SU-DHL-6 (cell line): ENCODE results near the gene CACNA1G.

Experiments used
- H2AFZ ChIP-seq: fragments of 200-600 bp; sonication (generic); 2 replicates; pipeline ENCODE4 v1.6.1; 2014; ENCODE audit warnings: low read depth, mild to moderate bottlenecking, moderate library complexity, mixed read lengths, antibody characterized with exemption, low read length; ENCODE audit not compliant: severe bottlenecking
- H3F3A ChIP-seq: fragments of 200-600 bp; shearing (Covaris generic); 2 replicates; pipeline ENCODE4 v1.6.0; 2016; ENCODE audit warnings: antibody characterized with exemption, mild to moderate bottlenecking; ENCODE audit not compliant: insufficient read depth
- H3K27ac ChIP-seq: fragments of 200-600 bp; sonication (generic); 2 replicates; pipeline ENCODE4 v1.5.1; 2016; ENCODE audit warnings: low read depth, mild to moderate bottlenecking, low read length, moderate library complexity, mixed read lengths
- H3K27me3 ChIP-seq: fragments of 200-600 bp; sonication (generic), shearing (Covaris generic); 2 replicates; pipeline ENCODE4 v1.6.0; 2014; ENCODE audit warnings: mild to moderate bottlenecking, low read length
- H3K36me3 ChIP-seq: fragments of 200-600 bp; sonication (generic); 2 replicates; pipeline ENCODE4 v1.6.1; 2014; ENCODE audit warnings: mild to moderate bottlenecking, low read length, mixed read lengths
- H3K4me2 ChIP-seq: fragments of 300-600, 200-600 bp; shearing (Covaris generic), sonication (generic); 2 replicates; pipeline ENCODE4 v1.6.0; 2014; ENCODE audit warnings: low read length, low read depth, mild to moderate bottlenecking; ENCODE audit not compliant: poor library complexity, severe bottlenecking
- H3K4me3 ChIP-seq: fragments of 200-600 bp; sonication (generic); 2 replicates; pipeline ENCODE4 v1.5.1; 2014; ENCODE audit warnings: antibody characterized with exemption, low read length, mild to moderate bottlenecking, mixed read lengths; ENCODE audit not compliant: insufficient read depth, poor library complexity, severe bottlenecking
- H3K79me2 ChIP-seq: fragments of 200-600 bp; sonication (generic); 2 replicates; pipeline ENCODE4 v1.6.1; 2014; ENCODE audit warnings: mild to moderate bottlenecking, low read length, moderate library complexity; ENCODE audit not compliant: insufficient read depth
- H3K9ac ChIP-seq: fragments of 200-600 bp; sonication (generic); 2 replicates; pipeline ENCODE4 v1.7.0; 2014; ENCODE audit warnings: mild to moderate bottlenecking, low read length
- H3K9me2 ChIP-seq: fragments of 200-600 bp; sonication (generic); replicated peaks from 2 replicates; pipeline ENCODE4 v1.6.1; 2014; ENCODE audit warnings: low read length; ENCODE audit not compliant: insufficient read depth
- H3K9me3 ChIP-seq: fragments of 200-600 bp; sonication (generic); 2 replicates; pipeline ENCODE4 v1.6.1; 2014; ENCODE audit warnings: low read length, mixed read lengths; ENCODE audit not compliant: insufficient read depth
- H4K20me1 ChIP-seq: fragments of 200-600 bp; sonication (generic); 2 replicates; pipeline ENCODE4 v1.6.1; 2014; ENCODE audit warnings: low read depth, mild to moderate bottlenecking, antibody characterized with exemption, low read length, moderate library complexity, mixed read lengths
- CTCF ChIP-seq: fragments of 200-600 bp; sonication (generic); IDR thresholded peaks from one replicate; pipeline ENCODE4 v1.5.1; 2017; ENCODE audit warnings: antibody characterized with exemption, mild to moderate bottlenecking, low read length, moderate library complexity; ENCODE audit not compliant: insufficient read depth, poor library complexity, severe bottlenecking
- EZH2phosphoT487 ChIP-seq: fragments of 200-600 bp; sonication (generic), shearing (Covaris generic); conservative IDR thresholded peaks from 2 replicates; pipeline ENCODE4 v1.6.1; 2018; ENCODE audit warnings: mild to moderate bottlenecking, antibody characterized with exemption, low read length, moderate library complexity, mixed read lengths

Gene CACNA1G

GRCh38 chr17:50585891-50586290 lies 25.4 kb downstream of the CACNA1G start:
- Histone ChIP-seq H3K36me3 (no peaks in the 10 kb centered on the region), H3K9ac (no peak overlapping the region), H3K27me3 (no peaks in the 10 kb centered on the region), H3K79me2 (no peaks in the 10 kb centered on the region), H3K27ac (no peak overlapping the region), H3K9me3 (no peaks in the 10 kb centered on the region), H3K4me2 (no peak overlapping the region), H3K4me3 (no peak overlapping the region), H3F3A (no peaks in the 10 kb centered on the region), H4K20me1 (no peaks in the 10 kb centered on the region), H3K9me2 (no peaks in the 10 kb centered on the region), H2AFZ (no peak overlapping the region)
- TF ChIP-seq CTCF (no peak), EZH2phosphoT487 (no peak)

GRCh38 chr17:50586421-50587247 lies 26.1 kb downstream of the CACNA1G start:
- no peaks in the 10 kb centered on the region for H4K20me1 ChIP-seq
- H3K9me2 ChIP-seq: no peaks in the 10 kb centered on the region
- no peaks in the 10 kb centered on the region for H3F3A ChIP-seq
- H3K27me3 ChIP-seq: no peaks in the 10 kb centered on the region
- H2AFZ ChIP-seq: no peak overlapping the region
- no peaks in the 10 kb centered on the region for H3K36me3 ChIP-seq
- no peak overlapping the region for H3K4me3 ChIP-seq
- H3K9ac ChIP-seq: no peak overlapping the region
- no peak overlapping the region for H3K4me2 ChIP-seq
- H3K9me3 ChIP-seq: no peaks in the 10 kb centered on the region
- H3K79me2 ChIP-seq: no peaks in the 10 kb centered on the region
- TF ChIP-seq CTCF: no peak
- no peak overlapping the region for H3K27ac ChIP-seq

GRCh38 chr17:50587571-50587970 lies 27.1 kb downstream of the CACNA1G start:
- Histone ChIP-seq H3K9ac (no peak overlapping the region), H3K9me3 (no peaks in the 10 kb centered on the region), H3K4me2 (no peak overlapping the region), H2AFZ (no peak overlapping the region), H3K27ac (no peak overlapping the region), H3K36me3 (no peaks in the 10 kb centered on the region), H3K9me2 (no peaks in the 10 kb centered on the region), H3K79me2 (no peaks in the 10 kb centered on the region), H3K27me3 (no peaks in the 10 kb centered on the region), H3F3A (no peaks in the 10 kb centered on the region), H4K20me1 (no peaks in the 10 kb centered on the region), H3K4me3 (no peak overlapping the region)
- TF ChIP-seq EZH2phosphoT487 (no peak), CTCF (no peak)
